ENCODE data around the gene EXOSC10. TPM values are rescaled to one million over a fixed set of nuclear protein-coding genes. Genes with fewer than 3 reads are reported as not detected.

EXOSC10 gene
- polyA plus RNA-seq, 1 donor from 2014 or later = 115 TPM

DNA sequence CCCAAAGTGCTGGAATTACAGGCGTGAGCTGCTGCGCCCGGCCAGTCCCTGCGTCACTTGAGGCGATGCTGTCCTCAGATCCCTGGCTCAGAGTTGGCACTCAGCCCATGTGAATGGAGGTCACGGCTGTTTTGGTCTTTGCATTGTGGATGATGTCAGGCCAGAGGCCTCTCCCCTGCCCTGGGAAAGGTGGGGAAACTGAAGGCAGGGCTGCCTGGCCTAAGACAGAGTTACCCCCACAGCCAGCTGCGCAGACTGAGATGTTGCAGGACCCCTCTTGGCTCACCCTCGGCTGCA lies 53.5 kb downstream of the EXOSC10 start:
- Histone ChIP-seq H3K36me3 (ENCODE audit: insufficient read depth, low read length) (no peaks in the 10 kb centered on the region), H3F3A (ENCODE audit: insufficient read depth, low read length, poor library complexity, severe bottlenecking) (no peaks in the 10 kb centered on the region), H3K9ac (ENCODE audit: low read length) (no peak overlapping the region), H4K20me1 (ENCODE audit: insufficient read depth) (no peaks in the 10 kb centered on the region), H2AFZ (ENCODE audit: low read depth, low read length) (no peak overlapping the region), H3K4me2 (ENCODE audit: low read length) (no peak overlapping the region), H3K9me3 (ENCODE audit: low read length) (no peaks in the 10 kb centered on the region), H3K27me3 (ENCODE audit: insufficient read depth, low read depth, low read length) (no peaks in the 10 kb centered on the region), H3K79me2 (replicated peaks; ENCODE audit: insufficient read depth, low read length) (no peaks in the 10 kb centered on the region), H3K9me2 (ENCODE audit: insufficient read depth, low read length) (no peaks in the 10 kb centered on the region), H3K27ac (ENCODE audit: low read length) (no peak overlapping the region), H3K4me3 (ENCODE audit: low read length) (no peak overlapping the region)
- TF ChIP-seq MXI1 (conservative IDR thresholded peaks at IDR 0.05; ENCODE audit: poor library complexity, severe bottlenecking) = no peak
- TF ChIP-seq, protein P1, sequence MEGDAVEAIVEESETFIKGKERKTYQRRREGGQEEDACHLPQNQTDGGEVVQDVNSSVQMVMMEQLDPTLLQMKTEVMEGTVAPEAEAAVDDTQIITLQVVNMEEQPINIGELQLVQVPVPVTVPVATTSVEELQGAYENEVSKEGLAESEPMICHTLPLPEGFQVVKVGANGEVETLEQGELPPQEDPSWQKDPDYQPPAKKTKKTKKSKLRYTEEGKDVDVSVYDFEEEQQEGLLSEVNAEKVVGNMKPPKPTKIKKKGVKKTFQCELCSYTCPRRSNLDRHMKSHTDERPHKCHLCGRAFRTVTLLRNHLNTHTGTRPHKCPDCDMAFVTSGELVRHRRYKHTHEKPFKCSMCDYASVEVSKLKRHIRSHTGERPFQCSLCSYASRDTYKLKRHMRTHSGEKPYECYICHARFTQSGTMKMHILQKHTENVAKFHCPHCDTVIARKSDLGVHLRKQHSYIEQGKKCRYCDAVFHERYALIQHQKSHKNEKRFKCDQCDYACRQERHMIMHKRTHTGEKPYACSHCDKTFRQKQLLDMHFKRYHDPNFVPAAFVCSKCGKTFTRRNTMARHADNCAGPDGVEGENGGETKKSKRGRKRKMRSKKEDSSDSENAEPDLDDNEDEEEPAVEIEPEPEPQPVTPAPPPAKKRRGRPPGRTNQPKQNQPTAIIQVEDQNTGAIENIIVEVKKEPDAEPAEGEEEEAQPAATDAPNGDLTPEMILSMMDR (IDR thresholded peaks at IDR 0.05; ENCODE audit: poor library complexity, severe bottlenecking) = no peak

DNA sequence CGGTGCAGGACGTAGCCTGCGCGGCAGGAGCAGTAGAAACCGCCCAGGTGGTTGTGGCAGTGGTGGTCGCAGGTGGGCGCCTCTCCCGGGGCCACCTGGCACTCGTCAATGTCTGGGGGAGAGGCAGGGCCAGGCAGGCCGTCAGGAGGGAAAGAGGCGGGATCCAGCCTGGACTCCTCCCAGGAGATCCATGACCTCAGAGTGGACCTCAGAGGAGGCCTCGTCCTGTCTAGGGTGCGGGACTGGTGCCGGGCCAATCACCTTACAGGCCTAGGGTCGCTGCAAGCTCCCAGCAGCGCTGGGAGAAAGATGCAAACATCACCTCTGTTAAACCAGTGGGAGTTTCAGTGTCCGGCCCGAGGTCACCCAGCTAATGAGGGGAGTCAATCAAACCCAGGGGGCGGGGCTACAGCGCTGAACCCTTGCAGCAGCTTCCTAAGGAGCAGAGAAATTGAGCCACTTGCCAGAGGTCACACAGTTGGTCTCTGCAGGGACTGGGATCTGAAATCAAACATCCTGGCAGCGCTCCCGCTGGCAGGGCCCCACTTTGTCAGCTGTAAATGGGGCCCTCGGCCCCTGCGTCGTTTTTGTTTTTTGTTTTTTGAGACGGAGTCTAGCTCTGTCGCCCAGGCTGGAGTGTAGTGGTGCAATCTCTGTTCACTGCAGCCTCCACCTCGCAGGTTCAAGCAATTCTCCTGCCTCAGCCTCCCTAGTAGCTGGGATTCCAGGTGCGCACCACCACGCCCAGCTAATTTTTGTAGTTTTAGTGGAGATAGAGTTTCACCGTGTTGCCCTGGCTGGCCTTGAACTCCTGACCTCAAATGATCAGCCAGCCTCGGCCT lies 54.0 kb downstream of the EXOSC10 start:
- TF ChIP-seq TAF1 (IDR thresholded peaks at IDR 0.05; ENCODE audit: low read depth) = no peak
- no peak for TF ChIP-seq POLR2AphosphoS5 (IDR thresholded peaks at IDR 0.05)
- no peak for TF ChIP-seq EZH2 (IDR thresholded peaks at IDR 0.05; ENCODE audit: borderline replicate concordance, insufficient read depth, low read length, poor library complexity, severe bottlenecking)
- no peak for TF ChIP-seq SMC3 (conservative IDR thresholded peaks at IDR 0.05; ENCODE audit: poor library complexity)
- TF ChIP-seq, protein P1 (IDR thresholded peaks at IDR 0.05; ENCODE audit: poor library complexity, severe bottlenecking) = no peak
- TF ChIP-seq, protein P2, sequence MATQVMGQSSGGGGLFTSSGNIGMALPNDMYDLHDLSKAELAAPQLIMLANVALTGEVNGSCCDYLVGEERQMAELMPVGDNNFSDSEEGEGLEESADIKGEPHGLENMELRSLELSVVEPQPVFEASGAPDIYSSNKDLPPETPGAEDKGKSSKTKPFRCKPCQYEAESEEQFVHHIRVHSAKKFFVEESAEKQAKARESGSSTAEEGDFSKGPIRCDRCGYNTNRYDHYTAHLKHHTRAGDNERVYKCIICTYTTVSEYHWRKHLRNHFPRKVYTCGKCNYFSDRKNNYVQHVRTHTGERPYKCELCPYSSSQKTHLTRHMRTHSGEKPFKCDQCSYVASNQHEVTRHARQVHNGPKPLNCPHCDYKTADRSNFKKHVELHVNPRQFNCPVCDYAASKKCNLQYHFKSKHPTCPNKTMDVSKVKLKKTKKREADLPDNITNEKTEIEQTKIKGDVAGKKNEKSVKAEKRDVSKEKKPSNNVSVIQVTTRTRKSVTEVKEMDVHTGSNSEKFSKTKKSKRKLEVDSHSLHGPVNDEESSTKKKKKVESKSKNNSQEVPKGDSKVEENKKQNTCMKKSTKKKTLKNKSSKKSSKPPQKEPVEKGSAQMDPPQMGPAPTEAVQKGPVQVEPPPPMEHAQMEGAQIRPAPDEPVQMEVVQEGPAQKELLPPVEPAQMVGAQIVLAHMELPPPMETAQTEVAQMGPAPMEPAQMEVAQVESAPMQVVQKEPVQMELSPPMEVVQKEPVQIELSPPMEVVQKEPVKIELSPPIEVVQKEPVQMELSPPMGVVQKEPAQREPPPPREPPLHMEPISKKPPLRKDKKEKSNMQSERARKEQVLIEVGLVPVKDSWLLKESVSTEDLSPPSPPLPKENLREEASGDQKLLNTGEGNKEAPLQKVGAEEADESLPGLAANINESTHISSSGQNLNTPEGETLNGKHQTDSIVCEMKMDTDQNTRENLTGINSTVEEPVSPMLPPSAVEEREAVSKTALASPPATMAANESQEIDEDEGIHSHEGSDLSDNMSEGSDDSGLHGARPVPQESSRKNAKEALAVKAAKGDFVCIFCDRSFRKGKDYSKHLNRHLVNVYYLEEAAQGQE (IDR thresholded peaks at IDR 0.05; ENCODE audit: borderline replicate concordance) = no peak
- no peak for TF ChIP-seq MXI1 (conservative IDR thresholded peaks at IDR 0.05; ENCODE audit: poor library complexity, severe bottlenecking)
- no peak for TF ChIP-seq RAD21 (conservative IDR thresholded peaks at IDR 0.05)
- no peak for TF ChIP-seq EP300 (conservative IDR thresholded peaks at IDR 0.05; ENCODE audit: poor library complexity, severe bottlenecking)
- Histone ChIP-seq H2AFZ (ENCODE audit: low read depth, low read length) (no peak overlapping the region), H4K20me1 (ENCODE audit: insufficient read depth) (no peaks in the 10 kb centered on the region)

More for the DNA sequence above, 54.0 kb downstream of the EXOSC10 start:
- Histone ChIP-seq H3K27ac (ENCODE audit: low read length) (no peak overlapping the region), H3K9ac (ENCODE audit: low read length) (no peak overlapping the region), H3K9me3 (ENCODE audit: low read length) (no peaks in the 10 kb centered on the region), H3K79me2 (replicated peaks; ENCODE audit: insufficient read depth, low read length) (no peaks in the 10 kb centered on the region), H3K9me2 (ENCODE audit: insufficient read depth, low read length) (no peaks in the 10 kb centered on the region), H3F3A (ENCODE audit: insufficient read depth, low read length, poor library complexity, severe bottlenecking) (no peaks in the 10 kb centered on the region), H3K4me3 (ENCODE audit: low read length) (no peak overlapping the region), H3K4me2 (ENCODE audit: low read length) (no peak overlapping the region), H3K36me3 (ENCODE audit: insufficient read depth, low read length) (no peaks in the 10 kb centered on the region), H3K27me3 (ENCODE audit: insufficient read depth, low read depth, low read length) (no peaks in the 10 kb centered on the region)
